GM13977 (cell line): ENCODE data around the gene OGFR.
"Not testable (repeated sequence)": the region's sequence is repeated elsewhere in the genome, so short reads cannot be mapped to it uniquely, and the experiment has no call there.

ENCODE experiments used
- DNase-seq: peaks from one replicate; pipeline ENCODE4 v3.0.0; 2012; ENCODE audit warnings: low spot score
- in situ Hi-C: fragments of 300-500 bp; cut with MboI; formaldehyde crosslinking; loops from one replicate; pipeline ENCODE4 v1.12.0; 2022; ENCODE audit warnings: low sequenced_read_pairs, low pct_unique_long_range_greater_than_20kb, mixed read lengths, inconsistent platforms; ENCODE audit not compliant: unreplicated experiment
- TF ChIP-seq, protein P1 (sequence below): IDR thresholded peaks from 2 replicates; pipeline ENCODE4 v1.5.1; 2012; ENCODE audit warnings: mild to moderate bottlenecking, control low read depth; ENCODE audit not compliant: insufficient read depth; ENCODE audit errors: extremely low read depth, missing control alignments

OGFR gene

DNA sequence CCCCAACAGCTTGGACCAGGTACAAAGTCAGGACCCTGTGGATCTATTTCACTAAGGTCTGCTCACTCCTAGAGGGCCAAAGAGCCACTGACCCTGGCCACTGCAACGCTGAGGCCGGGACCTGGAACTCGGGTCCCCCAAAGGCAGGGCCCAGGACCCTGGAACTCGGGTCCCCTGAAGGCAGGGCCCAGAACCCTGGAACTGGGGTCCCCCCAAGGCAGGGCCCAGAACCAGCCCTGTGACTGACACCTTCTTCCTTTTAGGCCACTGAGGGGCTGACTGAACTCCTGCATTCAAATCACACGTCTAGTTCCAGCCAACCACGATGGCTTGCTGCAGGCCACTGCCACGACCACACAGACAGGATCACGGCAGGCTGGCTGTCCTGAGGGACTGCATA lies 47.6 kb downstream of the OGFR start:
- TF ChIP-seq, protein P1, sequence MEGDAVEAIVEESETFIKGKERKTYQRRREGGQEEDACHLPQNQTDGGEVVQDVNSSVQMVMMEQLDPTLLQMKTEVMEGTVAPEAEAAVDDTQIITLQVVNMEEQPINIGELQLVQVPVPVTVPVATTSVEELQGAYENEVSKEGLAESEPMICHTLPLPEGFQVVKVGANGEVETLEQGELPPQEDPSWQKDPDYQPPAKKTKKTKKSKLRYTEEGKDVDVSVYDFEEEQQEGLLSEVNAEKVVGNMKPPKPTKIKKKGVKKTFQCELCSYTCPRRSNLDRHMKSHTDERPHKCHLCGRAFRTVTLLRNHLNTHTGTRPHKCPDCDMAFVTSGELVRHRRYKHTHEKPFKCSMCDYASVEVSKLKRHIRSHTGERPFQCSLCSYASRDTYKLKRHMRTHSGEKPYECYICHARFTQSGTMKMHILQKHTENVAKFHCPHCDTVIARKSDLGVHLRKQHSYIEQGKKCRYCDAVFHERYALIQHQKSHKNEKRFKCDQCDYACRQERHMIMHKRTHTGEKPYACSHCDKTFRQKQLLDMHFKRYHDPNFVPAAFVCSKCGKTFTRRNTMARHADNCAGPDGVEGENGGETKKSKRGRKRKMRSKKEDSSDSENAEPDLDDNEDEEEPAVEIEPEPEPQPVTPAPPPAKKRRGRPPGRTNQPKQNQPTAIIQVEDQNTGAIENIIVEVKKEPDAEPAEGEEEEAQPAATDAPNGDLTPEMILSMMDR = no peak
- no peak for DNase-seq
- in situ Hi-C loops = no loop called here

DNA sequence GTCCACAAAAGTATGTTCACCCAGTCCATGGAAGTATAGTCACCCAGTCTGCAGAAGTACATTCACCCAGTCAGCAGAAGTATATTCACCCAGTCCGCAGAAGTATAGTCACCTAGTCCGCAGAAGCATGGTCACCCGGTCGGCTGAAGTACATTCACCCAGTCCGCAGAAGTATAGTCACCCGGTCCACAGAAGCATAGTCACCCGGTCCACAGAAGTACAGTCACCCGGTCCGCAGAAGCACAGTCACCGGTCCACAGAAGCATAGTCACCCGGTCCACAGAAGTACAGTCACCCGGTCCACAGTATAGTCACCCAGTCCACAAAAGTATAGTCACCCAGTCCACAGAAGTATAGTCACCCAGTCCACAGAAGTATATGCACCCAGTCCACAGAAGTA lies 48.2 kb downstream of the OGFR start:
- no peak for DNase-seq
- TF ChIP-seq, protein P1 = no peak
- in situ Hi-C loops = no loop called here

DNA sequence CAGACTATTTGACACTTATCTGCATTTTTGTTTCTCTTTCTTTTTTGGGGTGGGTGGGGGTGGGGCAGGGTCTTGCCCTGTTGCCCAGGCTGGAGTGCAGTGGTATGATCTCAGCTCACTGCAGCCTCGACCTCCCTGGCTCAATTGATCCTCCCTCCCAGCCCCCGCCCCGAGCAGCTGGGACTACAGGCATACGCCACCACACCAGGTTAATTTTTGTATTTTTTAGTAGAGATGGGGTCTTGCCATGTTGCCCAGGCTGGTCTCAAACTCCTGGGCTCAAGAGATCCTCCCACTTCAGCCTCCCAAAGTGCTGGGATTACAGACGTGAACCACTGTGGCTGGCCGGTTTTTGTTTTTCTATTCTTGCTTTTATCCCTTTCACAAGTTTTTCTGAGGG lies 48.7 kb downstream of the OGFR start:
- DNase-seq, in situ Hi-C loops: not testable (repeated sequence)

DNA sequence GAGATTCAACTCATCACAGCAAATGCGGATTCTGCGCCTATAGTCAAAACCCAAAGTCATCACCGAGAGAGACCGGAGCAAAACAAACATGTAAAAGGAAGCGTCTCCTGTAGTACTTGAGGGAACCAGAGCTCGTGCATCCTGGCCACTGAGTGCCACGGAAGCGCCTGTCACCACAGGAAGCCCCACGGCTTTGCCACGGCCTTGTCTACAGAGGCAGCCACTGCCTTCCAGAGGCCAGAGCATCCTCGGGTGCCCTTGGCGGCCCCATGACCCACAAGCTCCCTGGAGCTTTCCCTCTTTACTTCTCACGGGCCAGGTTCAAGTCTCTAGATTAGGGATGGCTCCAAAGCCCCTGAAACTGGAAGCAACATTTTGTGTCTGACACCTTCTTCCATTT lies 49.5 kb downstream of the OGFR start:
- TF ChIP-seq, protein P1 = no peak
- in situ Hi-C loops = no loop called here
- no peak for DNase-seq

DNA sequence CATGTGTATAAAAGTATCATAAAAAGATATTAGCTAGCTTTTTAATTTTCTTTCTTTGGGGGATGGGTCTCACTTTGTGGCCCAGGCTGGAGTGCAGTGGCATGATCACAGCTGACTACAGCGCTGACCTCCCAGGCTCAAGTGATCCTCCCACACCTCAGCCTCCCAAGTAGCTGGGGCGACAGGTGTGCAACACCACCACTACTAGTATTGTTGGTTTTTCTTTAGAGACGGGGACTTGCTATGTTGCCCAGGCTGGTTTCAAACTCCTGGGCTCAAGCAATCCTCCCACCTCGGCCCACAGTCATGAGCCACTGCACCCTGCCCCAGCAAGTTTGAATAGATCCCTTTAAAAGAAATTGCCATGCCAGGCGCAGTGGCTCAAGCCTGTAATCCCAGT lies 50.5 kb downstream of the OGFR start:
- no peak for DNase-seq
- in situ Hi-C loops = no loop called here
- TF ChIP-seq, protein P1 = no peak

DNA sequence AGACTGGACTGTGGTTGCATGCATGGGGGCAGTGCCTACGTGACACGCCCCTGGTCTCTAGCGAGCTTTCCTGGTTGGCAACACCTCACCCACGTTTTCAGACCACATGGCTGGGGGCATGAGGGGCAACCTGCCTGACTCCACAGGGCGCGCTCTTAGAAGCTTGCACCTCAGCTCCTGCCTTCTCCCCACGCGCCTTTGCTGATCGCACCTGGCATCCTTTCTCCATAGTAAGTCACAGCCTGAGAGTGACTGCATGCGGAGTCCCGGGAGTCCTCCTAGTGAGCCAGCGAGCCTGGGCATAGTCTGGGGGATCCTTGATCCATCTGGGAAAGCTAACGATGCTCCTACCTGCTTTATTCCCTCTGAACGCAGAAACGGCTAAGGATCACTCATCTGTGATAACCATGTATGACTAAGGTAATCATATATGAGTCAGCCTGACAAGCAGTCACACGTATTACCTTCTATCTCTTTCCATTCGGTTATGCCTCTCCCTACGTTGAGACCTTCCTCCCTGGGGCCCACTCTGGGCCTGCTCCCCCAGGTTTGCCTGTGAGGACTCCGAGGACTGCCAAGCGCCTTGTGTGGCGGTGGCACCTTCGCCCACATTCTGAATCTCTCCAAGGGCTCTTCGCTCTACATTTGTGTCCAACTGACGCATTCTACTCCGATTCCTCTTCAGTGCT lies 52.4 kb downstream of the OGFR start:
- TF ChIP-seq, protein P1 = no peak
- DNase-seq = no peak
- in situ Hi-C loops = no loop called here

DNA sequence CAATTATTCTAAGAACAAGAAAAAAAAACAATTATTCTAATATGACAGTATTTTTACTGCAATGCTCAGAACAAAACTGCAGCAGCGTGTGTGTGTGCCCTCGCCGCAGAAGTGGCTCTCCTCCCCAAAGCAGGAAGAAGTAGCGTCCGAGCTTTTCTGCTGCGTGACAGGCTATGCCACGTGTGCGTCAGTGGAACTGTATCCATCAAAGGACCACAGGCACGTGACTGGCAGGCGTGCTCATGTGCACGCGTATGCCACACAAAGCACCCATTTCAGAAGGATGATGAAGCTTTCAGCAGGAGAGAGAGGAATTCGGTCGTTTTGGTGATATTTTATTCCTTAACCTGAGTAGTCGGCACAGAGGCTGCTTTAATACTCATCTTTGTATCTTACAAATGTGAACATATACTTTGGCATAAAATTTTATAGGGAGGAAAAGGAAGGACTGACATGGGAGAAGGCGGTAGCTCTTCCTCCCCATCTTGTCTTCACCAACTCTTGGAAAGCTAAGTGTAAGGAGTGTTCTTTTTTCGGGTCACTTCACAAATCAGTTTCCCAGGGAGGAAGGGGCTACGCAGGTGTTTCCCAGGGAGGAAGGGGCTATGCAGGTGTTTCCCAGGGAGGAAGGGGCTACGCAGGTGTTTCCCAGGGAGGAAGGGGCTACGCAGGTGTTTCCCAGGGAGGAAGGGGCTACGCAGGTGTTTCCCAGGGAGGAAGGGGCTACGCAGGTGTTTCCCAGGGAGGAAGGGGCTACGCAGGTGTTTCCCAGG lies 53.6 kb downstream of the OGFR start:
- in situ Hi-C loops = no loop called here
- DNase-seq = no peak
- TF ChIP-seq, protein P1 = no peak
